PFSK-1 (cell line): ENCODE results near the gene FGF16.

Source experiments
- FOXP2 ChIP-seq: optimal IDR thresholded peaks from 2 replicates; pipeline ENCODE3; 2011; ENCODE audit warnings: borderline replicate concordance, control low read depth, inconsistent platforms; ENCODE audit not compliant: insufficient read depth; ENCODE audit errors: extremely low read length, extremely low read depth
- POLR2AphosphoS5 ChIP-seq: IDR thresholded peaks from 2 replicates; pipeline ENCODE4 v1.6.1; 2012; ENCODE audit warnings: low read depth, mild to moderate bottlenecking, control low read depth, low read length, moderate library complexity
- TAF1 ChIP-seq: IDR thresholded peaks from 2 replicates; pipeline ENCODE4 v1.6.1; 2012; ENCODE audit warnings: low read length, control low read depth, borderline replicate concordance; ENCODE audit not compliant: insufficient read depth
- TF ChIP-seq, protein P1 (sequence below), 2 experiments: IDR thresholded peaks; 2 replicates each; pipeline versions ENCODE4 v1.6.1 to v1.8.0; 2011 to 2012; ENCODE audit warnings: low read depth in 2 of 2, low read length in 2 of 2, control low read depth in 1 of 2, inconsistent platforms in 1 of 2, mild to moderate bottlenecking in 1 of 2, moderate library complexity in 1 of 2; ENCODE audit not compliant: insufficient read depth in 1 of 2

DNA sequence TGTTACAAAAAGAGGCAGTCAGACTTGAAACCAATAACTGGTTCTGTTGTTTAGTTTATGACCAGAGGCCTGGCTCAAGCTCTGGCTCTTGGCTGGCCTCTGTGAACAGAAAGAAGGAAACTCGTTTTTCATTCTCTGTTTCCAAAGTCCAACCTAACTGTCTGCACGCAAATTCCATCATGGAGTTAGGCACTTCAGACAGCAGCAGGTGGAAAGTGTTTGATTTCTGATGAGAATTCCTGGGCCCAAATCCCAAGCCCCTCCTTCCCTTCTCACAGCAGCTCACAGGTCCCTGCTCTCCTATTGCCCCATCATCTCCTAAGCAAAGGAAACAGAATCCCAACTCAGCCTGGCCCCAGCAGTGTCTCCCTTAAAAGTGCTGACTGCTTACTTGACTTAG, 42.8 kb upstream of the FGF16 start:
- TF ChIP-seq POLR2AphosphoS5 (no peak), TAF1 (no peak), FOXP2 (no peak)
- TF ChIP-seq, protein P1, sequence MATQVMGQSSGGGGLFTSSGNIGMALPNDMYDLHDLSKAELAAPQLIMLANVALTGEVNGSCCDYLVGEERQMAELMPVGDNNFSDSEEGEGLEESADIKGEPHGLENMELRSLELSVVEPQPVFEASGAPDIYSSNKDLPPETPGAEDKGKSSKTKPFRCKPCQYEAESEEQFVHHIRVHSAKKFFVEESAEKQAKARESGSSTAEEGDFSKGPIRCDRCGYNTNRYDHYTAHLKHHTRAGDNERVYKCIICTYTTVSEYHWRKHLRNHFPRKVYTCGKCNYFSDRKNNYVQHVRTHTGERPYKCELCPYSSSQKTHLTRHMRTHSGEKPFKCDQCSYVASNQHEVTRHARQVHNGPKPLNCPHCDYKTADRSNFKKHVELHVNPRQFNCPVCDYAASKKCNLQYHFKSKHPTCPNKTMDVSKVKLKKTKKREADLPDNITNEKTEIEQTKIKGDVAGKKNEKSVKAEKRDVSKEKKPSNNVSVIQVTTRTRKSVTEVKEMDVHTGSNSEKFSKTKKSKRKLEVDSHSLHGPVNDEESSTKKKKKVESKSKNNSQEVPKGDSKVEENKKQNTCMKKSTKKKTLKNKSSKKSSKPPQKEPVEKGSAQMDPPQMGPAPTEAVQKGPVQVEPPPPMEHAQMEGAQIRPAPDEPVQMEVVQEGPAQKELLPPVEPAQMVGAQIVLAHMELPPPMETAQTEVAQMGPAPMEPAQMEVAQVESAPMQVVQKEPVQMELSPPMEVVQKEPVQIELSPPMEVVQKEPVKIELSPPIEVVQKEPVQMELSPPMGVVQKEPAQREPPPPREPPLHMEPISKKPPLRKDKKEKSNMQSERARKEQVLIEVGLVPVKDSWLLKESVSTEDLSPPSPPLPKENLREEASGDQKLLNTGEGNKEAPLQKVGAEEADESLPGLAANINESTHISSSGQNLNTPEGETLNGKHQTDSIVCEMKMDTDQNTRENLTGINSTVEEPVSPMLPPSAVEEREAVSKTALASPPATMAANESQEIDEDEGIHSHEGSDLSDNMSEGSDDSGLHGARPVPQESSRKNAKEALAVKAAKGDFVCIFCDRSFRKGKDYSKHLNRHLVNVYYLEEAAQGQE (IDR thresholded peaks at IDR 0.05; ENCODE audit: insufficient read depth in 1 of 2, low read depth in 2 of 2, low read length in 2 of 2) = no peak
